GM19455 (cell line): ENCODE measurements around the gene FHOD3.

Source experiments
- ATAC-seq: cut with Tn5 transposase; IDR thresholded peaks from one replicate; pipeline ENCODE4 v1.9.1; 2021; ENCODE audit not compliant: unreplicated experiment

The FHOD3 gene

DNA sequence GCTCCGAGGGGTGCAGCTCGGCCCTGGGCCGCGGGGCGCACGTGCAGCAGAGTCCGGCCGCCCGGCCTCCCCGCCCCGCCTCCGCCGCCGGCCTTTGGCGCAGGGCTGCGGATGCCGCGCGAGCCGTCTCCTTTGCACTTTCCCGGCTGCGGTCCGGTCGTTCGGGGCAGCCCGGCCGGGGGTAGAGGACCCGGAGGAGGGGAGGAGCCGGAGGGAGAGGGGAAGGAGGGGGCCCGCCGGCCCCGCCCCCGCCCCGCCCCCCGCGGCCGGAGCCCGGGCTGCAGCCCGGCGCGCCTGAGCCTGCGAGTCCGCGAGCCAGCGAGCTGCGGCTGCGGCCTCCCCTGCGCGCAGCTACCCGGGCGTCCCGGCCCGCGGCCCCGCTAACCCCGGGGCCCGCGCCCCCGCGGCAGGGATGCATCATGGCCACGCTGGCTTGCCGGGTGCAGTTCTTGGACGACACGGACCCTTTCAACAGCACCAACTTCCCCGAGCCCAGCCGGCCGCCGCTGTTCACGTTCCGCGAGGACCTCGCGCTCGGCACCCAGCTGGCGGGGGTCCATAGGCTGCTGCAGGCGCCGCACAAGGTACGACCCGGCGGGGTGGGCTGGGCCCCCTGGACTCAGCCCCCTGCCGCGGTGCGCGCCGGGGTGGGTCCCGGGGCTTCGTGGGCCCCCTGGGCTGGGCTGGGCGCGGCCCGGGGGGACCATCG lies at the start of gene FHOD3:
Gene FHOD3 (plus strand): TSS at position 297 of the 709 bp plus-strand sequence. CDS start 123 bp downstream, at position 420.
- ATAC-seq: peak; percentile 77

DNA sequence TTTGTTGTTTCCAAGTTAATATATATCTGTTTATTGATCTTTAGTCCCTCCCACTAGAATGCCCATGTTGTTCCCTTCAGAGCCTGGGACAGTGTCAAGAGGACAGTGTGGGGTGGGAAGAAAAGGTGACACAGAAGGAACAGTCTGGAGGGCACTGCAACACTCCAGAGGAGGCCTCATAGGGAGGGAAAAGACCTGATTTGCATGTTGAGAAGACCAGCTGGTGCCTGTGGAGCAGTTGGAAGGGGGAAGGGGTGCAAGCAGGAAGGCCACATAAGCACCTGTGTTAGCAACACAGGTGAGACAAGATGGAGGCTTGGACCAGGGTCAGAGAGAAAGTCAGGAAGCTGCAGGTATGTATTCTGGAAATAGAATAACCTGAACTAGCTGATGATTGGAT lies 48.1 kb upstream of the FHOD3 start:
- ATAC-seq: no peak

GRCh38 chr18:36250827-36251226 lies 46.7 kb upstream of the FHOD3 start:
- ATAC-seq: no peak

GRCh38 chr18:36255072-36255698 lies 42.3 kb upstream of the FHOD3 start:
- no peak for ATAC-seq

GRCh38 chr18:36256094-36256493 lies 41.4 kb upstream of the FHOD3 start:
- ATAC-seq: no peak

GRCh38 chr18:36262971-36263370 lies 34.5 kb upstream of the FHOD3 start:
- ATAC-seq: no peak

DNA sequence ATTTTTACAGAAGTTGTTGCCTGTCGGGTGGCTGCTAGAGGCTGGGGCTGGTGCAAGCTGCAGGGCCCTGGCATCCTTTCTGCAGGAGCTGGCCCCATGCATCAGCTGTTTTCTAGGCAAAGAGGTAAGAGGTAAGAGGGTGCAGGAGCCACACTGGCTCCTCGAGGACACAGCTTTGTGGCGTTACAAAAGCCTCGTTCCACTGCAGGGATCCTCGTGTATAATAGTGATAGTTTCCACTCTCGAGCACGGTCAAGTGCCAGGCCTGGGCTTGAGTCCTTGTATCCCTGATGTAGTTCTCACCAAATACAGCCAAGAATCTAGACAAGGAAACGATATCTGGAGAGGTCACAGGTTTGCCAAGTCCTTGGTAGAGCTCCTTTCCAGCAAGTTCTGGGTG lies 33.2 kb upstream of the FHOD3 start:
- no peak for ATAC-seq

DNA sequence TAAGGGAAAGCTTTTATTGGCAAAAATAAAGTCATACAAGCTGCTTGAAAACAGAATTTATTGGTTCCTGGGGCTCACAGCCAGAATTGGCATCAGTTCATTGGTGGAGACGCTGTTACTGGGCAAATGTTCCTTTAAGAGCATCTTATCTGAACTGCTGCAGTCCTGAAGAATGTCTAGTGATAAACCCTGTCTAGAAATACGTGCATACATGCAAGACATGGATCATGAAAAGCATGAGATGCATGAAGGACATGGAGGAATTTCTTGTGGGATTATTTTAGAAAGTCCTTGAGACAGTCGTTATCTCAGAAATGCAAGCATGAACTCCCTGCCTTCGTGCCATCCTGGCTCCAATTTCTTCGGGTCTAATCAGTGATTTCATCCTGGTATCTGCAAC lies 32.5 kb upstream of the FHOD3 start:
- ATAC-seq: no peak

- ATAC-seq: no peak
Observed at GRCh38 chr18:36269157-36269556, 28.4 kb upstream of the FHOD3 start.

- no peak for ATAC-seq
Observed at GRCh38 chr18:36271153-36271552, 26.4 kb upstream of the FHOD3 start.

GRCh38 chr18:36273347-36273746 lies 24.2 kb upstream of the FHOD3 start:
- no peak for ATAC-seq

GRCh38 chr18:36274083-36274715 lies 23.3 kb upstream of the FHOD3 start:
- no peak for ATAC-seq

- no peak for ATAC-seq
Observed at GRCh38 chr18:36275561-36275960, 22.0 kb upstream of the FHOD3 start.

DNA sequence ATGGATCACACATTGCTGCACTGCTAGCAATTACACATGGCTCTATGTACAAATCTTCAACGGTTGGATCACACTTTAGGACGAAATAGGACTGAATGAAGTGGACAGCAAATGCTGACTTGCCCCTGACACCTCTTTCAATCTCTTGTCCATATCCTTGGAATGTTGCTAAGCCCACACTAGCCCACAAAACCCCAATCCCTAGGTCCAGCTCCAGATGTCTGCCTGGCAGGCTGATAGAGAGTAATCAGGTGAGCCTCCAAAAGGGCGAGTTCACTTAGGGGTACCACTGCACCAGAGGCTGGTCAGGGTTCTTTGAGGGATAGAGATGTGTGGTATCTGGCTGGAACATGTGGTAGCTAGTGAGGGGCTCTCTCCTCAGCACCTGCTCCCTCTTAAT lies 18.5 kb upstream of the FHOD3 start:
- no peak for ATAC-seq

DNA sequence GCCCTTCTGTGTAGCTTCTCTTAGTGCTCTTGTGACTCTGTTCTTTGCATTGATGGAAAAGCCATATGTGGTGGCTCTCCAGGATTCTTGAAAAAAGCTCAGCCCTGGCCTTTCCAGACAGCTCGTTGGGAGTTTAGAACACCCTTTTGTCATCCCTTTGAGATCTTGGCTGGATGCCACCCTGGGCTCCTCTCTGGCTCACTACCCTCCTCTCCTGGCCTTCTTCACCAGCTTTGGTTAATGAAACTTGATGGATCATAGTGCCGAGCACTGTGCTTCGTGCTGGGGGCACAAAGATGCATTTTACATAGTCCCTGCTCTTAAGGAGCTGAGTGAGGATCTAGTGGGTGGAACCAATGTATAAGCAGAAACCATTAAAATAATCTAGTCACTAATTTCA lies 15.6 kb upstream of the FHOD3 start:
- ATAC-seq: no peak

DNA sequence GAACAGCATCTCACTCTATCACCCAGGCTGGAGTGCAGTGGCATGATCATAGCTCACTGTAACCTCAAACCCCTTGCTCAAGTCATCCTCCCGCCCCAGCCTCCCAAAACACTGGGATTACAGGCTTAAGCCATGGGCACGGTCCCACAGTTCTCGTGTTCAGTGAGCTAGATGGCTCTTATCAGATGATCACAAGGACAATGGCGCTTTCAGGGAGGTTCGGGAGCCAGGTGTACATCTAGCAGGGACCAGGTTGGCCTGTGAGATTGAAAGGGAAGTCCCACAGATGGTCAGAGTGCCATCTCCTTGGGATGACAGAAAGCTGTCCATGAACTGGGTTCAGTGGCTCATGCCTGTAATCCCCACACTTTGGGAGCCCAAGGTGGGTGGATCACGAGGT lies 14.1 kb upstream of the FHOD3 start:
- no peak for ATAC-seq

DNA sequence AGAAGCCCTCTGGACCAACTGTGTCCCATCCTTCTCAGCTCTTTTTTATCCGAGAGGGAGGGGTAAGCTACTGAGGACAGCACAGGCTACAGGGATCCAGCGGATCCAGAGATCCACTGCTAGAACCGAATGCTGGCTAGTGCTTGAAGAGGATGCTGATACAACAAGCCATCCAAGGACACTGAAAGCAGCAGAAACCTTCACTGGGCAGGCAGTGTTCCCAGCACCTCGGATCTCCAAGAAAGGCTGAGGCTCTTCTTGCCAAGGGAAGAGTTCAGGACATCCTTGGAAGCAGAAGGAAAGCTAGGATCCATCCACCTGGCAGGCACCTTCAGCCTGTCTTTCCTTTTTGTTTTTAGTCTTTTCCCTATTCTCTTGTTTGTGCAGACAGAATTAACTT lies 13.2 kb upstream of the FHOD3 start:
- no peak for ATAC-seq

- no peak for ATAC-seq
Observed at GRCh38 chr18:36284671-36285295, 12.7 kb upstream of the FHOD3 start.

DNA sequence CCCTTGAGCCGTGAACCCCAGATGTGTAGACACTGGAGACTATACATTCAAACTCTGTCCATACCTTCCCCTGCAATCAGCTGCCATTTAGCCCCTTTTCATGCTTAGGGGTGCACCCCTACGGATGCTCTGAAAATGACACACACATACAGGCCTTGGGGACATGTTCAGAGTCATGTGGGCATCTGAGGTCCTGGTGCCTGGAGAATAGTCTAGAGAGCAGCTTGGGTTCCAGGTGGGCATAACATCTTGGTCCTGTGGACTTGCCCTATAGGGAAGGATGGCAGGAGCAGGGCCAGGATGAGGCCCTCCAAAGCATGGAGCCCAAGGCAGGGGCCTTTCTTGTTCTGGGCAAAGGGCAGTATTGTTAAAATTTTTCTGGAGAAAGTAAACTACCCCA lies 9.9 kb upstream of the FHOD3 start:
- ATAC-seq: no peak

DNA sequence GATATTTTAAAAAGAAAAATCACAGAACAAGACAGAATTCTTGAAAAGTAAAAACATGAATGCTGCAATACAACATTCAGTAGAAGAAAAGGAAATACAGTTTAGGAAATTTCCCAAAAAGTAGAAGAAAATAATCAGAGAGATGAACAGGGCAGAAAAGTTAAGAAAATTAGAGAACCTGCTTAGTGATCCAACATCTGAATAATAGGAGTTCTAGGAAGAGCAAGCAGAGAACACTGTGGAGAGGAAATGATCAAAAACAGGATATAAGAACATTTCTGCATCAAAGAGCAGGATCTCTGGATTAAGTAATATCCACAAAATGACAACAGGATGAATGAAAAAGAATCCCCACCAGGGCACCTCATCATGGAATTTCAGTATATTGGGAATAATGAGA lies 8.8 kb upstream of the FHOD3 start:
- ATAC-seq: no peak

- no peak for ATAC-seq
Observed at GRCh38 chr18:36294031-36294430, 3.5 kb upstream of the FHOD3 start.

DNA sequence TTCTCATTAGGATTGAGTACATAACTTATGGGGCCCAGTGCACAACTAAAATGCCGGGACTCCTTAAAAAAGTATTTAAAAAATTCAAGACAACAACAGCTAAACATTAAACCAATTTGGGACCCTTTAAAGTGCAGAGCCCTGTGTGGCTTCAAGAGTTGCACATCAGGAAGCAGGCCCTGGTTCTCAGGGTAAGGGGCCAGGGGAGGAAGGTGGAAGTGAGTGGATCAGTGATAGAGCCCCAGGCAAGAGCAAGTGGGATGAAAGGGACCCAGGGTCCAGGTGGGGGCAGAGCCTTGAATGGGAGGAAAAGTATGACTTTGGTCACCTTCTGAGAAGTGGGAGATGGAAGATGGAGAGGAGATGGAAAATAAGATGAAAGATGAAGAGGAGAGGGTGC lies 2.3 kb upstream of the FHOD3 start:
- ATAC-seq: no peak
